Coronary artery (tissue), 2 donors: ENCODE results near the gene SLC35E2B.

Experiments used
- DNase-seq: peaks from one replicate; pipeline ENCODE4 v3.0.0-alpha.2; 2017; ENCODE audit warnings: low spot score
- H3K27ac ChIP-seq, 2 donors: fragments of 200-600 bp; sonication (generic); one replicate each; pipeline ENCODE4 v1.5.1; 2016 to 2019
- H3K4me3 ChIP-seq: fragments of 200-600 bp; sonication (generic); 2 replicates; pipeline ENCODE4 v1.5.1; 2016; ENCODE audit warnings: mild to moderate bottlenecking, moderate library complexity
- TF ChIP-seq, protein P1 (sequence below): fragments of 200-600 bp; sonication (generic); IDR thresholded peaks from one replicate; pipeline ENCODE4 v1.5.1; 2019; ENCODE audit warnings: antibody characterized with exemption

Gene SLC35E2B

DNA sequence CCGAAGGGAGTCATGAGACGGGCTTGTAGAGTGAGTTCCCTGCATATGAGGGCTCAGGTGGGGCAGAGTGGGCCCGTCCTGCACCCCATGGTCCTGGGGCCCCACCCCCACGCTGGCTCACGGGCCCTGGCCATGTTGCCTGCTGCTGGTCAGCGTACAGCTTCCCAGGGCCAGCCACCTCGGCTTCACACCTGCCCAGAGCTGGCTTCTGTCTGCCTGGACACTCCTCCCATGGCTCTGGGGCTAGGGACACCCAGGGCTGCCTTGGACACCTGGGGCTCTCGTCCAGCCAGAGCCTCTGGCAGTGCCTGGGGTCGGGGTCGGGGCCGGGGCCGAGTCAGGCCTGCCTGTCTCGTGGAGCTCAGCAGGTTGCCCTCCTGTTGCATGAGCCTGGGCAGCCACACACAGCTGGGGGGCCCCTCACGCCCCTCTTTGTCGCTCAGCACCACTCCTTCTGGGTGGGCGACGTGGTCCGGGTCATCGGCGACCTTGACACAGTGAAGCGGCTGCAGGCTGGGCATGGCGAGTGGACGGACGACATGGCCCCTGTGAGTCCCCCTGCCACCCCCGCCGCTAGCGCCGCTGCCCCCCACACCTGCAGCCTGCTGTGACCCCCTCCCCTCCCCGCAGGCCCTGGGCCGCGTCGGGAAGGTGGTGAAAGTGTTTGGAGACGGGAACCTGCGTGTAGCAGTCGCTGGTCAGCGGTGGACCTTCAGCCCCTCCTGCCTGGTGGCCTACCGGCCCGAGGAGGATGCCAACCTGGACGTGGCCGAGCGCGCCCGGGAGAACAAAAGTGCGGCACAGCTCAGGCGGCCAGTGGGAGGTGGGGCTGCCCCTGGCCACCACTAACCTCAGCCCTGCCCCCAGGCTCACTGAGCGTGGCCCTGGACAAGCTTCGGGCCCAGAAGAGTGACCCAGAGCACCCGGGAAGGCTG lies 66.1 kb downstream of the SLC35E2B start:
- Histone ChIP-seq H3K4me3 (no peak overlapping the region), H3K27ac (no peak overlapping the region)
- TF ChIP-seq, protein P1, sequence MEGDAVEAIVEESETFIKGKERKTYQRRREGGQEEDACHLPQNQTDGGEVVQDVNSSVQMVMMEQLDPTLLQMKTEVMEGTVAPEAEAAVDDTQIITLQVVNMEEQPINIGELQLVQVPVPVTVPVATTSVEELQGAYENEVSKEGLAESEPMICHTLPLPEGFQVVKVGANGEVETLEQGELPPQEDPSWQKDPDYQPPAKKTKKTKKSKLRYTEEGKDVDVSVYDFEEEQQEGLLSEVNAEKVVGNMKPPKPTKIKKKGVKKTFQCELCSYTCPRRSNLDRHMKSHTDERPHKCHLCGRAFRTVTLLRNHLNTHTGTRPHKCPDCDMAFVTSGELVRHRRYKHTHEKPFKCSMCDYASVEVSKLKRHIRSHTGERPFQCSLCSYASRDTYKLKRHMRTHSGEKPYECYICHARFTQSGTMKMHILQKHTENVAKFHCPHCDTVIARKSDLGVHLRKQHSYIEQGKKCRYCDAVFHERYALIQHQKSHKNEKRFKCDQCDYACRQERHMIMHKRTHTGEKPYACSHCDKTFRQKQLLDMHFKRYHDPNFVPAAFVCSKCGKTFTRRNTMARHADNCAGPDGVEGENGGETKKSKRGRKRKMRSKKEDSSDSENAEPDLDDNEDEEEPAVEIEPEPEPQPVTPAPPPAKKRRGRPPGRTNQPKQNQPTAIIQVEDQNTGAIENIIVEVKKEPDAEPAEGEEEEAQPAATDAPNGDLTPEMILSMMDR: no peak
- no peak for DNase-seq

DNA sequence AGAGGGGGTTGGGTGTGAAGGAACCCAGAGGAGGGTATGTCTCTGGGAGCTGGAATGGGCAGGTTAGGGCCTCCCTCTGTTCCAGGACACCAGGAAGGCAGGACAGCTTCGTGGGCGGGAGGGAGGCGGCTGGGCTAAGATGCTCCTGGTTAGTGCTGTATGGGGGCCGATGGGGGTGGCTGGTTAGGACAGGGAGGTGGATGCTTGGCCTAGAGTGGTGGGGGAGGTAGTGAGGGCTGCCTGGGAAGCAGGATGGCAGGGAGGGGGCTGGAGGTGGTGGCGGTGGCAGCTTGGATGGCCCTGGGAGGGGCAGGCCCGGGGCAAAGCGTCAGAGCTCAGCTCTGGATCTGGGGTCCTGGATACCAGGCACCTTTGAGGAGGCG lies 66.8 kb downstream of the SLC35E2B start:
- Histone ChIP-seq H3K27ac (no peak overlapping the region), H3K4me3 (no peak overlapping the region)
- no peak for DNase-seq
- TF ChIP-seq, protein P1: no peak

DNA sequence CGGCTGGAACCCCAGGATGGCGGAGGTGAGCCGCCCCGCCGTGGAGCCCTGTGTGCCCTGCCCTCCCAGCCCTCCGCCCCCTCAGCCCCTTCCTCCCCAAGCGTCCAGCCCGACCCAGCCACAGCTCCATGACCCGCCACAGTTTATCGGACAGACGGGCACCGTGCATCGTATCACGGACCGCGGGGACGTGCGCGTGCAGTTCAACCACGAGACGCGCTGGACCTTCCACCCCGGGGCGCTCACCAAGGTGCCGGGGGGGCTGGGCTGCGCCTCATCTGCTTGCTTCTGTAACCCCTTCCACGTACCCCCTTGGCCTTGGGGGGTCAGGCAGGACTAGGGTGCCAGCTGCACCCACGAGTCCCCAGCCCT lies 67.2 kb downstream of the SLC35E2B start:
- DNase-seq: no peak
- no peak overlapping the region for H3K4me3 ChIP-seq
- H3K27ac ChIP-seq: no peak overlapping the region
- TF ChIP-seq, protein P1: no peak

DNA sequence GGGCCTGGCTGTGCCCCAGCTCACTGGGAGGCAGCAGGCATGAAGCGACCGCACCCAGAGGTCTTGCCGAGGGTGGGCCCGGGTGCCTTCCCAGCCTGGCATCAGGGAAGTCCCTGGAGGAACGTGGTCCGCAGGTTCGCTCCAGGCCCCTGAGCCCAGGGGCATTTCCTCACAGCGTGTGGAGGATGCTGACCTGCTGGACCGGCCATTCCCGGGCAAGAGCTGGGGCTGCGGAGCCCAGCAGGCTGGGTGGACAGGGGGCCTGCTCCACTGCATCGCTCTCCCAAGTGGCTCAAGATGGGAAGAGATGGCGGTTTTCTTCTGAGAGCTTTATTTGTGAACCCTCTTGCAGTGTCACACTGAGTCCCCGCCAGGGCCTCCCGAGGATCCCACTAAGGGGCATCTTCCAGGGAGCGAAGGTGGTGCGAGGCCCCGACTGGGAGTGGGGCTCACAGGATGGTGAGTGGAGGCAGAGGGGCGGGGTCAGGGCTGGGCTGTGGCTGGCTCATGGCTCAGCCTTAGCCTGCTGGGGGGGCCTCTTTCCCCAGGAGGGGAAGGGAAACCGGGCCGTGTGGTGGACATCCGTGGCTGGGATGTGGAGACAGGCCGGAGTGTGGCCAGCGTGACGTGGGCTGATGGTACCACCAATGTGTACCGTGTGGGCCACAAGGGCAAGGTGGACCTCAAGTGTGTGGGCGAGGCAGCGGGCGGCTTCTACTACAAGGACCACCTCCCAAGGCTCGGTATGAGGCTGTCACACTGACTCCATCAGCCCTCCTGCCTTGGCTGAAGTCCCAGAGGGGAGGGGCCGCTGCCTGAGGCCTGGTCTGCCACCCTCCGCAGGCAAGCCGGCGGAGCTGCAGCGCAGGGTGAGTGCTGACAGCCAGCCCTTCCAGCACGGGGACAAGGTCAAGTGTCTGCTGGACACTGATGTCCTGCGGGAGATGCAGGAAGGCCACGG lies 67.9 kb downstream of the SLC35E2B start:
- no peak overlapping the region for H3K27ac ChIP-seq
- no peak for DNase-seq
- H3K4me3 ChIP-seq: no peak overlapping the region
- TF ChIP-seq, protein P1: no peak

DNA sequence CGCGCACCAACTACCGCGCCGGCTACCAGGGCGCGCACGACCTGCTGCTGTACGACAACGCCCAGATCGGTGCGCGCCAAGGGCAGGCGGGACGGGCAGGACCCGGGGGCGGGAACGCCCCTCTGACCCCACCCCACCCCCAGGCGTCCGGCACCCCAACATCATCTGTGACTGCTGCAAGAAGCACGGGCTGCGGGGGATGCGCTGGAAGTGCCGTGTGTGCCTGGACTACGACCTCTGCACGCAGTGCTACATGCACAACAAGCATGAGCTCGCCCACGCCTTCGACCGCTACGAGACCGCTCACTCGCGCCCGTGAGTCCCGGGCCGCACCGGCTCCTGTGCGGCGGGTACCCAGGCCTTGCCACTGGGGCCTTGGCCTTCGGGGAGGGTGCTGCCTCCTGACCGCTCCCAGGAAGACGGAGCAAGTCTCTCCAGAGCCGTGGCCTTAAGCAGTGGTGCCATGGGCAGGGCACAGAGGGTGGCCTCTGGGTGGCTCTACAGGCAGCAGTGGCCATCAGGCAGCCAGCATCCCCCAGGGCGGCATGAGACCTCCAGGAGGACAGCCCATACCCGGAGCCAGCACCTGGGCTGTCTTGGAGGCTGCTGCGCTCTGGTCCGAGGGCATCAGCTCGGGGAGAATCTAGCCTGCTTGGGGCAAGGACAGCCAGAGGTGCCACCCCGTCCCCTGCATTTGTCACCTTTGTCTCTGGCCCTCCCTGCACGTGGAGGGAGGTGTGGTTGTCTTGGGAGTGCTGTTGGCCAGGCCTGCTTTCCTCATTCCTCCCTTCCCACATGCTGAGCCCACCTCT lies 68.8 kb downstream of the SLC35E2B start:
- TF ChIP-seq, protein P1: no peak
- Histone ChIP-seq H3K27ac (no peak overlapping the region), H3K4me3 (no peak overlapping the region)
- no peak for DNase-seq

DNA sequence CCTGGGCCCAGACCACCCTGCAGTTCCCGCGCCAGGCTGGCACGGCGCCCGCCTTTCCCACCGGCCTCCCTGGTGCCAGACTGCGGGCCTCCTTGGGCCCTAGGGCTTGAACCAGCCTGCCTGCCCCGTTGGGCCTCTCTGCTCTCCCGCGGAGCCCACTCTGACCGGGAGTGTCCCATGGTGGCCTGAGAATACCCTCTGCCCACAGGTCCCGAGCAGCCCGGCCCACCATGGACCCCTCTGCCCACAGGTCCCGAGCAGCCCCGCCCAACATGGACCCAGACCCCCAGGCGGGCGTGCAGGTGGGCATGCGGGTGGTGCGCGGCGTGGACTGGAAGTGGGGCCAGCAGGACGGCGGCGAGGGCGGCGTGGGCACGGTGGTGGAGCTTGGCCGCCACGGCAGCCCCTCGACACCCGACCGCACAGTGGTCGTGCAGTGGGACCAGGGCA lies 69.4 kb downstream of the SLC35E2B start:
- TF ChIP-seq, protein P1: no peak
- Histone ChIP-seq H3K27ac (no peak overlapping the region), H3K4me3 (no peak overlapping the region)
- DNase-seq: no peak
